ENCODE results near the gene PACS1.

GRCh38 chr11:66055021-66055420, 15.1 kb upstream of the PACS1 start:
- no peak for TF ChIP-seq CTCF (IDR thresholded peaks at IDR 0.05)
- TF ChIP-seq POLR2A (IDR thresholded peaks at IDR 0.05), result no peak
- TF ChIP-seq POLR2AphosphoS5 (IDR thresholded peaks at IDR 0.05), result no peak
- no peak for TF ChIP-seq EP300 (IDR thresholded peaks at IDR 0.05)

Data from stomach (tissue), 4 donors.